Pancreas (tissue), 10 donors: ENCODE data around the gene SIL1. TPM values are rescaled to one million over a fixed set of nuclear protein-coding genes. Genes with fewer than 3 reads are reported as not detected.
"Not testable (repeated sequence)": the region's sequence is repeated elsewhere in the genome, so short reads cannot be mapped to it uniquely, and the experiment has no call there.

ENCODE experiments used
- ATAC-seq, 4 donors: fragments of 200-7000 bp; cut with Tn5 transposase; one replicate each; pipeline versions ENCODE4 v1.8.0 to v1.9.1; 2020; ENCODE audit warnings: mild to moderate bottlenecking in 4 of 4, moderate library complexity in 4 of 4
- DNase-seq, 6 donors: peaks; one replicate each; pipeline ENCODE4 v3.0.0-alpha.2; 2020
- FAIRE-seq: peaks from 2 replicates; lab custom pipeline; 2012; peaks lifted over from hg19 to GRCh38; lab: Jason Lieb, UNC
- H3K27ac ChIP-seq, 4 donors: fragments of 200-600 bp; sonication (generic); 1 replicate in 3 of 4; 2 replicates in 1 of 4; pipeline versions ENCODE4 v1.5.0 to v1.8.0; 2020
- H3K27me3 ChIP-seq, 4 donors: fragments of 200-600 bp; one replicate each; pipeline ENCODE4 v1.8.0; 2021
- H3K36me3 ChIP-seq, 3 donors: fragments of 200-600 bp; sonication (generic) in 1 of 3; one replicate each; pipeline versions ENCODE4 v1.5.0 to v1.8.0; 2020 to 2021
- H3K4me1 ChIP-seq, 3 donors: fragments of 200-600 bp; one replicate each; pipeline ENCODE4 v1.8.0; 2021
- H3K4me3 ChIP-seq, 4 donors: fragments of 200-600 bp; sonication (generic) in 2 of 4; one replicate each; pipeline versions ENCODE4 v1.5.0 to v1.8.0; 2020 to 2021
- H3K9me3 ChIP-seq, 4 donors: fragments of 200-600 bp; one replicate each; pipeline ENCODE4 v1.8.0; 2021
- CTCF ChIP-seq, 4 donors: fragments of 200-600 bp; sonication (generic) in 3 of 4; IDR thresholded peaks; one replicate each; pipeline versions ENCODE4 v1.5.0 to v1.8.0; 2021; ENCODE audit warnings: antibody characterized with exemption in 4 of 4
- WGBS, 2 donors: extraction: QIAGEN DNeasy Blood & Tissue Kit; methylation state at CpG; one replicate each; pipeline ENCODE4 v1.1.7; 2013; 5-methylcytosine and 5-hydroxymethylcytosine counted together
- intact Hi-C, 3 donors: fragments of 100-400 bp; cut with DNase I; formaldehyde crosslinking; loops; one replicate each; pipeline versions ENCODE4 v1.11.1 to v1.14.2; 2022
- polyA plus RNA-seq, 2 donors: library from polyadenylated mRNA; stranded (reverse); fragments of 200-250 nt; gene quantifications; one replicate each; pipeline ENCODE4 v1.2.3, GENCODE V29; 2013
- total RNA-seq, 6 donors: library from RNA; stranded (reverse); fragmentation: NEBNext Ultra II Directional in 4 of 6; extraction: Animal tissue kit (Norgen Biotek cat#: 25700) in 4 of 6; gene quantifications; one replicate each; pipeline versions ENCODE4 v1.2.1 to v1.2.4, GENCODE V29; 2021 to 2023
- donor health status: healthy with polysubstance abuse.
- donor health status: DM: no; HTN: no; CAD: no; lungs with moderate emphysema.
- donor health status: DM: no; HTN: no; CAD: no.
- donor health status: control.
- donor health status: control.
- donor health status: Bipolar disorder and iron deficiency.
- donor health status: DM: yes; HTN: yes; CAD: no.
- donor health status: DM: no; HTN: no; CAD: no.
- donor health status: DM: no; HTN: no; CAD: no.
- donor health status: DM: yes; HTN: yes; CAD: no.

SIL1 gene
- total and polyA plus RNA-seq, 8 donors: 38.6 to 119 (median 55.0) TPM

GRCh38 chr5:139177809-139178588, 20.2 kb downstream of the SIL1 start:
- H3K27ac ChIP-seq: peak overlapping the region; percentile 38 to 62 (median 46)

GRCh38 chr5:139177281-139177680, 20.9 kb downstream of the SIL1 start:
- H3K36me3 ChIP-seq, H3K4me3 ChIP-seq, H3K27me3 ChIP-seq, intact Hi-C loops, FAIRE-seq, ATAC-seq, H3K9me3 ChIP-seq, DNase-seq: not testable (repeated sequence)
- WGBS, 2 donors: 91 to 92% methylated on average over 9 of the region's 9 CpGs
- peaks cover 31 to 48% (median 43%) of the 10 kb centered on the region in 3 donors for H3K4me1 ChIP-seq
- H3K27ac ChIP-seq: peak overlapping the region in 3 of 4 donors; percentile 44 to 62 (median 47)

More at GRCh38 chr5:139177809-139178588, 20.2 kb downstream of the SIL1 start:
- intact Hi-C loops: no loop called here
- H3K27me3 ChIP-seq: no peaks in the 10 kb centered on the region
- no peaks in the 10 kb centered on the region for H3K36me3 ChIP-seq
- ATAC-seq: peak; percentile 70 to 81 (median 76)
- no peaks in the 10 kb centered on the region for H3K9me3 ChIP-seq
- no peak for FAIRE-seq
- no peak for TF ChIP-seq CTCF (IDR thresholded peaks at IDR 0.05)
- H3K4me3 ChIP-seq: no peak overlapping the region
- 16 to 20% methylated on average over 1 of the region's 1 CpG for WGBS, 2 donors
- DNase-seq: peak in 5 of 6 donors; percentile 52 to 78 (median 75)
- H3K4me1 ChIP-seq: peaks cover 33 to 55% (median 50%) of the 10 kb centered on the region in 3 donors

- H3K9me3 ChIP-seq, H3K4me3 ChIP-seq, H3K36me3 ChIP-seq, H3K27me3 ChIP-seq, intact Hi-C loops, H3K27ac ChIP-seq, ATAC-seq, FAIRE-seq, DNase-seq: not testable (repeated sequence)
- H3K4me1 ChIP-seq: peaks cover 18 to 30% (median 26%) of the 10 kb centered on the region in 3 donors
- WGBS, 2 donors: 98 to 100% methylated on average over 1 of the region's 1 CpG
These were observed 23.8 kb downstream of the SIL1 start for GRCh38 chr5:139174382-139174781.

GRCh38 chr5:139171779-139172404, 26.3 kb downstream of the SIL1 start:
- Histone ChIP-seq H3K27me3 (no peaks in the 10 kb centered on the region), H3K27ac (no peak overlapping the region), H3K9me3 (no peaks in the 10 kb centered on the region), H3K36me3 (no peaks in the 10 kb centered on the region), H3K4me3 (no peak overlapping the region), H3K4me1 (peaks cover 0 to 9% (median under 1%) of the 10 kb centered on the region in 3 donors)
- DNase-seq (no peak), FAIRE-seq (no peak), ATAC-seq (no peak)
- intact Hi-C loops: no loop called here
- 100% methylated on average over 1 of the region's 1 CpG for WGBS, 2 donors
- TF ChIP-seq CTCF (IDR thresholded peaks at IDR 0.05): no peak

GRCh38 chr5:139167952-139168720, 30.0 kb downstream of the SIL1 start:
- 42 to 56% methylated on average over 5 of the region's 5 CpGs for WGBS, 2 donors
- peak in 2 of 4 donors; percentile 11 to 31 for ATAC-seq

More at GRCh38 chr5:139167952-139168720, 30.0 kb downstream of the SIL1 start:
- Histone ChIP-seq H3K36me3 (no peaks in the 10 kb centered on the region), H3K27ac (no peak overlapping the region), H3K4me1 (peaks cover 2 to 6% (median 5%) of the 10 kb centered on the region in 3 donors), H3K27me3 (no peaks in the 10 kb centered on the region), H3K4me3 (no peak overlapping the region), H3K9me3 (no peaks in the 10 kb centered on the region)
- no peak for TF ChIP-seq CTCF (IDR thresholded peaks at IDR 0.05)
- DNase-seq (no peak), FAIRE-seq (no peak)
- intact Hi-C loops: no loop called here
